Endothelial cell of umbilical vein (primary cell): ENCODE measurements around the gene ZBP1. TPM values are rescaled to one million over a fixed set of nuclear protein-coding genes. Genes with fewer than 3 reads are reported as not detected.

Experiments used
- BruUV-seq: library from RNA; stranded (reverse); fragments of 400-500 nt; replicated peaks from 2 replicates; lab custom pipeline; 2021; lab: Mats Ljungman, UMichigan
- CTCF ChIA-PET: fragments of 300-600, 350-600 bp; sonication (Branson Sonifier 250); formaldehyde crosslinking; loops from one replicate; lab custom pipeline; 2021; ENCODE audit warnings: antibody characterized with exemption, inconsistent platforms; lab: Charles Lee
- POLR2A ChIA-PET: fragments of 300-600, 350-600 bp; sonication (Branson Sonifier 250); formaldehyde crosslinking; loops from one replicate; lab custom pipeline; 2021; ENCODE audit warnings: antibody characterized with exemption, inconsistent platforms; lab: Charles Lee
- DNase-seq: peaks from one replicate; pipeline ENCODE4 v3.0.0-alpha.2; 2011; ENCODE audit warnings: low read depth, low spot score
- FAIRE-seq: peaks from 2 replicates; lab custom pipeline; 2011; peaks lifted over from hg19 to GRCh38; lab: Jason Lieb, UNC
- H2AFZ ChIP-seq: 2 replicates; pipeline ENCODE4 v1.6.0; 2012; ENCODE audit warnings: low read depth, low read length, control low read depth, inconsistent platforms
- H3K27ac ChIP-seq: 2 replicates; pipeline ENCODE4 v1.5.1; 2011; ENCODE audit warnings: low read depth, mild to moderate bottlenecking, control low read depth, low read length, moderate library complexity; ENCODE audit not compliant: insufficient read depth
- H3K27me3 ChIP-seq, 2 experiments: 2 replicates each; pipeline versions ENCODE4 v1.6.0 to v1.6.1; 2011; ENCODE audit warnings: low read length in 2 of 2, mixed read lengths in 1 of 2; ENCODE audit not compliant: control insufficient read depth in 2 of 2, insufficient read depth in 2 of 2
- H3K36me3 ChIP-seq, 2 experiments: 2 replicates in 1 of 2; 3 replicates in 1 of 2; pipeline ENCODE4 v1.5.1; 2011; ENCODE audit warnings: low read length in 2 of 2, mild to moderate bottlenecking in 1 of 2, moderate library complexity in 1 of 2; ENCODE audit not compliant: control insufficient read depth in 2 of 2, insufficient read depth in 2 of 2; ENCODE audit errors: extremely low read depth in 1 of 2
- H3K4me1 ChIP-seq: 3 replicates; pipeline ENCODE4 v1.5.1; 2011; ENCODE audit warnings: mild to moderate bottlenecking, low read length; ENCODE audit not compliant: control insufficient read depth, insufficient read depth; ENCODE audit errors: extremely low read depth
- H3K4me2 ChIP-seq: 2 replicates; pipeline ENCODE4 v1.6.1; 2011; ENCODE audit warnings: low read length, control low read depth, mixed read lengths; ENCODE audit not compliant: insufficient read depth
- H3K4me3 ChIP-seq, 3 experiments: fragments of 200-600 bp in 1 of 3; sonication (generic), shearing (Covaris generic) in 1 of 3; replicated peaks in 1 of 3; 2 replicates each; pipeline ENCODE4 v1.5.1; 2011 to 2016; ENCODE audit warnings: control low read depth in 3 of 3, low read length in 3 of 3, mild to moderate bottlenecking in 2 of 3, inconsistent platforms in 1 of 3, low read depth in 1 of 3, moderate library complexity in 1 of 3; ENCODE audit not compliant: insufficient read depth in 1 of 3
- H3K79me2 ChIP-seq: 2 replicates; pipeline ENCODE4 v1.6.0; 2012; ENCODE audit warnings: low read length, inconsistent platforms; ENCODE audit not compliant: control insufficient read depth, insufficient read depth
- H3K9ac ChIP-seq: replicated peaks from 2 replicates; pipeline ENCODE3; 2011; ENCODE audit warnings: low read length, control low read depth; ENCODE audit not compliant: insufficient read depth; ENCODE audit errors: extremely low read depth
- H3K9me1 ChIP-seq: replicated peaks from 3 replicates; pipeline ENCODE4 v1.6.0; 2011; ENCODE audit warnings: mild to moderate bottlenecking, low read length; ENCODE audit not compliant: control insufficient read depth, insufficient read depth; ENCODE audit errors: extremely low read depth
- H3K9me3 ChIP-seq: replicated peaks from 2 replicates; pipeline ENCODE4 v1.5.1; 2012; ENCODE audit warnings: low read length, inconsistent platforms; ENCODE audit not compliant: control insufficient read depth, insufficient read depth
- H4K20me1 ChIP-seq: replicated peaks from 2 replicates; pipeline ENCODE3; 2011; ENCODE audit warnings: mild to moderate bottlenecking, low read length; ENCODE audit not compliant: control insufficient read depth, insufficient read depth; ENCODE audit errors: extremely low read depth
- EZH2 ChIP-seq: IDR thresholded peaks from 2 replicates; pipeline ENCODE4 v1.6.1; 2012; ENCODE audit warnings: borderline replicate concordance, low read depth, mild to moderate bottlenecking, moderate library complexity, low read length, inconsistent platforms; ENCODE audit not compliant: severe bottlenecking
- FOS ChIP-seq: IDR thresholded peaks from 2 replicates; pipeline ENCODE4 v1.6.1; 2011; ENCODE audit warnings: mild to moderate bottlenecking, low read length, moderate library complexity, borderline replicate concordance; ENCODE audit not compliant: insufficient read depth
- JUN ChIP-seq: IDR thresholded peaks from 2 replicates; pipeline ENCODE4 v1.6.1; 2011; ENCODE audit warnings: borderline replicate concordance, low read depth; ENCODE audit not compliant: insufficient read length, insufficient read depth
- MAX ChIP-seq: IDR thresholded peaks from 2 replicates; pipeline ENCODE4 v1.6.1; 2011; ENCODE audit not compliant: insufficient read depth, insufficient read length
- MYC ChIP-seq: IDR thresholded peaks from one replicate; pipeline ENCODE4 v1.6.1; 2011; ENCODE audit warnings: mild to moderate bottlenecking, low read depth, low read length
- POLR2A ChIP-seq: IDR thresholded peaks from 2 replicates; pipeline ENCODE4 v1.6.1; 2012; ENCODE audit warnings: low read depth, mild to moderate bottlenecking, control low read depth, low read length
- dilution Hi-C: fragments of 300-500 bp; cut with MboI; formaldehyde crosslinking; loops from one replicate; pipeline ENCODE4 v1.15.0; 2019; ENCODE audit warnings: low sequenced_read_pairs; ENCODE audit not compliant: extremely low pct_ligation_motif_present
- intact Hi-C: fragments of 100-400 bp; cut with micrococcal nuclease; formaldehyde crosslinking; loops from one replicate; pipeline ENCODE4 v1.10.0; 2022
- polyA plus RNA-seq, 4 experiments: library from polyadenylated mRNA; depleted of rRNA in 3 of 4; stranded (reverse) in 3 of 4; unstranded in 1 of 4; fragments of >200 nt; gene quantifications; 2 replicates each; pipeline versions ENCODE4 v1.2.1 to v1.2.3, GENCODE V29; 2011 to 2012; ENCODE audit warnings: missing spikeins in 1 of 4
- total RNA-seq: library from RNA; stranded (reverse); gene quantifications from 2 replicates; pipeline ENCODE4 v1.2.3, GENCODE V29; 2021

Gene ZBP1
- total and polyA plus RNA-seq, 2 donors (not counting 3 experiments of a cell fraction or from before 2014, with no cell fraction given) = not detected

- DNase-seq = no peak
- ChIA-PET POLR2A (no interaction called here), CTCF (no interaction called here)
- Histone ChIP-seq H3K4me3 (no peak overlapping the region), H3K9me3 (no peaks in the 10 kb centered on the region), H3K4me2 (no peak overlapping the region), H2AFZ (no peak overlapping the region), H3K79me2 (no peaks in the 10 kb centered on the region), H4K20me1 (no peaks in the 10 kb centered on the region), H3K36me3 (no peaks in the 10 kb centered on the region), H3K27me3 (no peaks in the 10 kb centered on the region), H3K9ac (no peak overlapping the region), H3K4me1 (no peaks in the 10 kb centered on the region), H3K9me1 (no peaks in the 10 kb centered on the region), H3K27ac (no peak overlapping the region)
- no peak for FAIRE-seq
- BruUV-seq = no TSS peak
- dilution Hi-C loops (no loop called here), intact Hi-C loops (no loop called here)
- no peak for TF ChIP-seq MAX
- TF ChIP-seq EZH2 = no peak
- TF ChIP-seq POLR2A = no peak
- no peak for TF ChIP-seq FOS
- TF ChIP-seq JUN = no peak
- no peak for TF ChIP-seq MYC
Observed at GRCh38 chr20:57559658-57560553, 60.3 kb downstream of the ZBP1 start.

- BruUV-seq = no TSS peak
- no peak overlapping the region for H3K9ac ChIP-seq
- FAIRE-seq (no peak), DNase-seq (no peak)
- H3K27ac ChIP-seq = no peak overlapping the region
- H3K27me3 ChIP-seq = no peaks in the 10 kb centered on the region
- dilution Hi-C loops (no loop called here), intact Hi-C loops (no loop called here)
- ChIA-PET POLR2A (no interaction called here), CTCF (no interaction called here)
- no peak overlapping the region for H3K4me3 ChIP-seq
- no peak overlapping the region for H2AFZ ChIP-seq
- no peaks in the 10 kb centered on the region for H3K4me1 ChIP-seq
- no peaks in the 10 kb centered on the region for H3K9me1 ChIP-seq
- H3K9me3 ChIP-seq = no peaks in the 10 kb centered on the region
- H4K20me1 ChIP-seq = no peaks in the 10 kb centered on the region
- TF ChIP-seq JUN = no peak
- no peaks in the 10 kb centered on the region for H3K79me2 ChIP-seq
- no peak overlapping the region for H3K4me2 ChIP-seq
- H3K36me3 ChIP-seq = no peaks in the 10 kb centered on the region
Observed at GRCh38 chr20:57559289-57559634, 61.0 kb downstream of the ZBP1 start.
